ENCODE results near the gene PAX8.

- TF ChIP-seq CTCF (IDR thresholded peaks at IDR 0.05) (no peak), EZH2phosphoT487 (IDR thresholded peaks at IDR 0.05) (no peak)
Measured at GRCh38 chr2:113252047-113252590, 26.6 kb downstream of the PAX8 start.
